Measurements from ENCODE around the gene CCDC12.

CCDC12 gene

DNA sequence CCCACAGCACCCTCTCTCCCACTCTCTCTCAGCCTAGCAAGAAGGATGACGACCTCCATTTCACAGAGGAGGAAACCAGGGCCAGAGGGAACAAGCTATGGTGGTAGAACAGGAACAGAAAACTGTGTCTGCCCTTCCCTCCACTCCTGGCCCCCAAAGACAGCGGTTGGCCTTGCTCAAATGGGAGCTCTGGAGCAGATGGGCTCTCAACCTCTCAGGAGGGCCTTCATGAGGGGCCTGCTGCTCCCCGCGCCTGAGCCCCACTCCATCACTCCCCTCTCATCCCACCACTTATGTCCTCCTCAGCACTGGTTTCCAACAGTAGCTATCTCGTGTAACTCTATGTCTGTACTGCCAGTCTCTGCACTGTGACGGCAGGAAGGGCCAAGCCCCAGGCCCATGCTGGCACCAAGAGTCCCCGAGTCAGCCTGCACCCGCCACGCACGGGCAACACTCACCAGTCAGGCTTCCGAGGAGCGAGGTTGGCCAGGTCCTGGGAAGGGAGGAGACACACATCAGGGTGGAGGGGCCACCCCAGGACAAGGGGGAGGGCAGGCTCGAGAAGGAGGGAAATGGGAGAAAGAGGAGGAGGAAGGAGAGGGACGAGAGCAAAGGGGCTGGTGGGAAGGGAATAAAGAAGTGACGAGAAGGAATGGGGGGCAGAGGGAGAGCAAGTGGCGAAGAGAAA, 53.5 kb downstream of the CCDC12 start:
- H3K27ac ChIP-seq (ENCODE audit: low read depth, low read length): no peak overlapping the region
- peaks cover 23% of the 10 kb centered on the region for H3F3A ChIP-seq (ENCODE audit: insufficient read depth)
- H3K9me2 ChIP-seq (replicated peaks; ENCODE audit: insufficient read depth, low read length): no peaks in the 10 kb centered on the region
- peaks cover 33% of the 10 kb centered on the region for H3K36me3 ChIP-seq (ENCODE audit: low read length)
- H3K4me2 ChIP-seq (ENCODE audit: low read depth, low read length, poor library complexity, severe bottlenecking): no peak overlapping the region
- no peaks in the 10 kb centered on the region for H3K27me3 ChIP-seq (ENCODE audit: low read length)
- H2AFZ ChIP-seq (ENCODE audit: low read depth, low read length, severe bottlenecking): no peak overlapping the region
- H3K9ac ChIP-seq (ENCODE audit: low read length): no peak overlapping the region
- no peaks in the 10 kb centered on the region for H3K9me3 ChIP-seq (ENCODE audit: insufficient read depth, low read length)
- H4K20me1 ChIP-seq (ENCODE audit: low read depth, low read length): no peaks in the 10 kb centered on the region
- no peak overlapping the region for H3K4me3 ChIP-seq (ENCODE audit: insufficient read depth, low read length, poor library complexity, severe bottlenecking)
- TF ChIP-seq CTCF (IDR thresholded peaks at IDR 0.05; ENCODE audit: insufficient read depth, low read length, poor library complexity, severe bottlenecking) (no peak), EZH2phosphoT487 (conservative IDR thresholded peaks at IDR 0.05; ENCODE audit: low read length) (no peak)
- peaks cover 21% of the 10 kb centered on the region; the same call in 1 of the 2 replicates for H3K79me2 ChIP-seq (ENCODE audit: insufficient read depth, low read length)

DNA sequence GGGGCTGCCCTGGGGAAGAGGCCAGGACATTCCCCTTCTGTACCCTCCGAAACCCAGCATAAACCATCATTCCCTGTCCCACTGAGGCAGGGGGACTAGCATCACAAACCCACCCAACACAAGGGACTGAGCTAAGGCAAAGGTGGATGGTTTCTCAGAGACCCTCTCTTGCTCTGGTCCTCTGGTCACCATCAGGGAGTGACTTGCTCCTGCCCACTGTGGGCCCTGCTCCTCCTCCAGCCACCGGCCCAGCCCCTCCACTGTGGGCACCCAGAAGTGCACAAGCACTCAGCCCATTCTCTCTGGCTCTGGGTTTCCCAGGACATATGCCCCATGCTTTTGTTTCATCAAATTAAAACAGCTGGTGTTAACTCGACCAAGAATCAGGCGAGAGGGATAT, 54.1 kb downstream of the CCDC12 start:
- Histone ChIP-seq H4K20me1 (ENCODE audit: low read depth, low read length) (no peaks in the 10 kb centered on the region), H3K36me3 (ENCODE audit: low read length) (peaks cover 39% of the 10 kb centered on the region), H2AFZ (ENCODE audit: low read depth, low read length, severe bottlenecking) (no peak overlapping the region), H3F3A (ENCODE audit: insufficient read depth) (peaks cover 18% of the 10 kb centered on the region), H3K9me2 (replicated peaks; ENCODE audit: insufficient read depth, low read length) (no peaks in the 10 kb centered on the region), H3K4me2 (ENCODE audit: low read depth, low read length, poor library complexity, severe bottlenecking) (no peak overlapping the region), H3K27me3 (ENCODE audit: low read length) (no peaks in the 10 kb centered on the region), H3K9ac (ENCODE audit: low read length) (no peak overlapping the region), H3K27ac (ENCODE audit: low read depth, low read length) (no peak overlapping the region), H3K9me3 (ENCODE audit: insufficient read depth, low read length) (no peaks in the 10 kb centered on the region), H3K4me3 (ENCODE audit: insufficient read depth, low read length, poor library complexity, severe bottlenecking) (no peak overlapping the region), H3K79me2 (ENCODE audit: insufficient read depth, low read length) (peaks cover 21% of the 10 kb centered on the region; the same call in 1 of the 2 replicates)
- TF ChIP-seq EZH2phosphoT487 (conservative IDR thresholded peaks at IDR 0.05; ENCODE audit: low read length): no peak
- TF ChIP-seq CTCF (IDR thresholded peaks at IDR 0.05; ENCODE audit: insufficient read depth, low read length, poor library complexity, severe bottlenecking): no peak

DNA sequence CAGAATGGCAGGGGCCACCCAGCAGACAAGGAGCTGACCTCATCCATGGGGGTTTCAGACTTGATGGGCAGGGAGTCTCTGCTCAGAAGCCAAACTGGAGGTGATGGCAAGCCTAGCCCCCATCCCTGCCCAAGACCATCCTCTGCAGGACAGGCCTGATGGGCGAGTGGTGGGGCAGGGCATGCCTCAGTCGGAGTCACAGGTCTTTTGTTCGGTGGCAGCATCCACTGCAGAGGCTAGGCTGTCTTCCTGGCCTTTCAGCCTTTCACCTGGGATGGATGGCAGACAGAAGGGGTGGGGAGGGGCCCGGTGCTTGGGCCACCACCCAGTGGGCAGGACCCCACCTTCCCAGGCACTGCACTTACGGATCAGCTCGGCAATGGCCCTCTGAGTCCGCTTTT, 54.7 kb downstream of the CCDC12 start:
- Histone ChIP-seq H3K9ac (ENCODE audit: low read length) (no peak overlapping the region), H3K27me3 (ENCODE audit: low read length) (no peaks in the 10 kb centered on the region), H3K4me3 (ENCODE audit: insufficient read depth, low read length, poor library complexity, severe bottlenecking) (no peak overlapping the region), H2AFZ (ENCODE audit: low read depth, low read length, severe bottlenecking) (no peak overlapping the region), H3K9me2 (replicated peaks; ENCODE audit: insufficient read depth, low read length) (no peaks in the 10 kb centered on the region), H4K20me1 (ENCODE audit: low read depth, low read length) (no peaks in the 10 kb centered on the region), H3K36me3 (ENCODE audit: low read length) (peaks cover 42% of the 10 kb centered on the region), H3F3A (ENCODE audit: insufficient read depth) (peaks cover 15% of the 10 kb centered on the region), H3K9me3 (ENCODE audit: insufficient read depth, low read length) (no peaks in the 10 kb centered on the region), H3K4me2 (ENCODE audit: low read depth, low read length, poor library complexity, severe bottlenecking) (no peak overlapping the region), H3K27ac (ENCODE audit: low read depth, low read length) (no peak overlapping the region), H3K79me2 (ENCODE audit: insufficient read depth, low read length) (peaks cover 21% of the 10 kb centered on the region; the same call in 1 of the 2 replicates)
- TF ChIP-seq EZH2phosphoT487 (conservative IDR thresholded peaks at IDR 0.05; ENCODE audit: low read length): no peak

GRCh38 chr3:46921041-46921440, 55.5 kb downstream of the CCDC12 start:
- Histone ChIP-seq H3K9me2 (replicated peaks; ENCODE audit: insufficient read depth, low read length) (no peaks in the 10 kb centered on the region), H3K4me2 (ENCODE audit: low read depth, low read length, poor library complexity, severe bottlenecking) (no peak overlapping the region), H3K4me3 (ENCODE audit: insufficient read depth, low read length, poor library complexity, severe bottlenecking) (no peak overlapping the region), H3K79me2 (ENCODE audit: insufficient read depth, low read length) (peaks cover 16% of the 10 kb centered on the region; the same call in 1 of the 2 replicates), H2AFZ (ENCODE audit: low read depth, low read length, severe bottlenecking) (no peak overlapping the region), H3K27ac (ENCODE audit: low read depth, low read length) (no peak overlapping the region), H3K36me3 (ENCODE audit: low read length) (peaks cover 46% of the 10 kb centered on the region), H3K9me3 (ENCODE audit: insufficient read depth, low read length) (no peaks in the 10 kb centered on the region), H4K20me1 (ENCODE audit: low read depth, low read length) (no peaks in the 10 kb centered on the region), H3F3A (ENCODE audit: insufficient read depth) (peaks cover 10% of the 10 kb centered on the region; the same call in 1 of the 2 replicates), H3K27me3 (ENCODE audit: low read length) (no peaks in the 10 kb centered on the region), H3K9ac (ENCODE audit: low read length) (no peak overlapping the region)
- TF ChIP-seq CTCF (IDR thresholded peaks at IDR 0.05; ENCODE audit: insufficient read depth, low read length, poor library complexity, severe bottlenecking) (no peak), EZH2phosphoT487 (conservative IDR thresholded peaks at IDR 0.05; ENCODE audit: low read length) (no peak)

Data from SU-DHL-6 (cell line).